Keratinocyte (primary cell): ENCODE data around the gene CCDC87. TPM values are rescaled to one million over a fixed set of nuclear protein-coding genes. Genes with fewer than 3 reads are reported as not detected.
"Not testable (repeated sequence)": the region's sequence is repeated elsewhere in the genome, so short reads cannot be mapped to it uniquely, and the experiment has no call there.

Experiments used
- DNase-seq: peaks from one replicate; pipeline ENCODE4 v3.0.0-alpha.2; 2011; ENCODE audit warnings: low read depth, missing footprints, low spot score
- FAIRE-seq: peaks from 2 replicates; lab custom pipeline; 2011; peaks lifted over from hg19 to GRCh38; lab: Jason Lieb, UNC
- H2AFZ ChIP-seq: 2 replicates; pipeline ENCODE4 v1.6.0; 2012; ENCODE audit warnings: low read length, control low read depth, inconsistent platforms; ENCODE audit not compliant: control insufficient read depth
- H3K27ac ChIP-seq: 2 replicates; pipeline ENCODE4 v1.5.1; 2011; ENCODE audit warnings: low read length; ENCODE audit not compliant: control insufficient read depth, insufficient read depth
- H3K27me3 ChIP-seq: 3 replicates; pipeline ENCODE4 v1.6.0; 2011; ENCODE audit warnings: low read length; ENCODE audit not compliant: control insufficient read depth, insufficient read depth; ENCODE audit errors: extremely low read depth
- H3K36me3 ChIP-seq, 2 experiments: 2 replicates in 1 of 2; 3 replicates in 1 of 2; pipeline ENCODE4 v1.5.1; 2011; ENCODE audit warnings: low read length in 2 of 2, mild to moderate bottlenecking in 1 of 2; ENCODE audit not compliant: control insufficient read depth in 2 of 2, insufficient read depth in 2 of 2; ENCODE audit errors: extremely low read depth in 1 of 2
- H3K4me1 ChIP-seq: 3 replicates; pipeline ENCODE4 v1.5.1; 2011; ENCODE audit warnings: low read length; ENCODE audit not compliant: control insufficient read depth, insufficient read depth; ENCODE audit errors: extremely low read depth
- H3K4me2 ChIP-seq: 3 replicates; pipeline ENCODE4 v1.6.0; 2011; ENCODE audit warnings: low read depth, low read length; ENCODE audit not compliant: control insufficient read depth, insufficient read depth; ENCODE audit errors: extremely low read depth
- H3K4me3 ChIP-seq, 3 experiments: fragments of 200-600 bp in 1 of 3; sonication (generic) in 1 of 3; 2 replicates in 2 of 3; 3 replicates in 1 of 3; pipeline ENCODE4 v1.5.1; 2011 to 2016; ENCODE audit warnings: low read length in 3 of 3, mild to moderate bottlenecking in 3 of 3, control low read depth in 2 of 3, inconsistent platforms in 1 of 3, low read depth in 1 of 3, mixed read lengths in 1 of 3, mixed run types in 1 of 3, moderate library complexity in 1 of 3; ENCODE audit not compliant: control insufficient read depth in 2 of 3, insufficient read depth in 2 of 3; ENCODE audit errors: extremely low read depth in 1 of 3
- H3K79me2 ChIP-seq: 2 replicates; pipeline ENCODE4 v1.6.0; 2012; ENCODE audit warnings: low read length; ENCODE audit not compliant: control insufficient read depth, insufficient read depth
- H3K9ac ChIP-seq: 3 replicates; pipeline ENCODE4 v1.6.0; 2011; ENCODE audit warnings: low read length; ENCODE audit not compliant: control insufficient read depth, insufficient read depth; ENCODE audit errors: extremely low read depth
- H3K9me1 ChIP-seq: 3 replicates; pipeline ENCODE4 v1.6.0; 2011; ENCODE audit warnings: low read length; ENCODE audit not compliant: control insufficient read depth, insufficient read depth; ENCODE audit errors: extremely low read depth
- H3K9me3 ChIP-seq: 2 replicates; pipeline ENCODE4 v1.5.1; 2012; ENCODE audit warnings: low read depth, low read length; ENCODE audit not compliant: control insufficient read depth
- H4K20me1 ChIP-seq: 3 replicates; pipeline ENCODE4 v1.6.0; 2011; ENCODE audit warnings: low read length; ENCODE audit not compliant: control insufficient read depth, insufficient read depth; ENCODE audit errors: extremely low read depth
- EZH2 ChIP-seq: IDR thresholded peaks from one replicate; pipeline ENCODE4 v1.6.1; 2012; ENCODE audit warnings: inconsistent platforms, mild to moderate bottlenecking, low read length, moderate library complexity
- dilution Hi-C: fragments of 300-500 bp; cut with MboI; formaldehyde crosslinking; loops from one replicate; pipeline ENCODE4 v1.7.0; 2020; ENCODE audit warnings: low sequenced_read_pairs; ENCODE audit not compliant: extremely low pct_ligation_motif_present
- polyA plus RNA-seq, 5 experiments: library from polyadenylated mRNA; depleted of rRNA in 3 of 5; stranded (reverse) in 3 of 5; stranded (forward) in 1 of 5; unstranded in 1 of 5; fragments of >200 nt; gene quantifications; 1 replicate in 1 of 5; 2 replicates in 3 of 5; 3 replicates in 1 of 5; pipeline versions ENCODE4 v1.2.1 to v1.2.3, GENCODE V29; 2011 to 2012; ENCODE audit warnings: missing spikeins in 2 of 5, low read depth in 1 of 5, low replicate concordance in 1 of 5
- TF ChIP-seq, protein P1 (sequence below), 3 experiments: IDR thresholded peaks in 1 of 3; conservative IDR thresholded peaks in 1 of 3; optimal IDR thresholded peaks in 1 of 3; 2 replicates in 2 of 3; 3 replicates in 1 of 3; pipeline versions ENCODE3 to v1.5.1; 2011; ENCODE audit warnings: low read length in 3 of 3, mild to moderate bottlenecking in 3 of 3, moderate library complexity in 2 of 3, control low read depth in 1 of 3, inconsistent platforms in 1 of 3; ENCODE audit not compliant: insufficient read depth in 2 of 3; ENCODE audit errors: extremely low read depth in 1 of 3

Gene CCDC87
- polyA plus RNA-seq, 1 donor (not counting 4 experiments of a cell fraction or from before 2014, with no cell fraction given): 0.07 TPM

DNA sequence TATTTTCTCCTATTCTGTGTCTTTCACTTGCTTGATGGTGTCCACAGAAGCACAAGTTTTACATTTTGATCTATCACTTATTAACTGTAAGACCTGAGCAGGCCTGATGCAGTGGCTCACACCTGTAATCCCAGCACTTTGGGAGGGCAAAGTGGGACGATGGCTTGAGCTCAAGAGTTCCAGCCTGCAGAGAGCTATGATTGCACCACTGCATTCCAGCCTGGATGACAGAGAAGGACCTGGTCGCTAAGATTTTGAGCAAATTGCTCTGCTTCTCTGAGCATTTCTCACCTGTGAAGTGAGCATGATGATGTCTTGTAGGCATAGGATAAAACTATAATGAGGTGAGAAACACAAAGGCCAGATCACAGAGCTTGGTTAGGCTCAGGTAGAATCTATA, 6.7 kb downstream of the CCDC87 start:
- no peak for TF ChIP-seq EZH2
- TF ChIP-seq, protein P1, sequence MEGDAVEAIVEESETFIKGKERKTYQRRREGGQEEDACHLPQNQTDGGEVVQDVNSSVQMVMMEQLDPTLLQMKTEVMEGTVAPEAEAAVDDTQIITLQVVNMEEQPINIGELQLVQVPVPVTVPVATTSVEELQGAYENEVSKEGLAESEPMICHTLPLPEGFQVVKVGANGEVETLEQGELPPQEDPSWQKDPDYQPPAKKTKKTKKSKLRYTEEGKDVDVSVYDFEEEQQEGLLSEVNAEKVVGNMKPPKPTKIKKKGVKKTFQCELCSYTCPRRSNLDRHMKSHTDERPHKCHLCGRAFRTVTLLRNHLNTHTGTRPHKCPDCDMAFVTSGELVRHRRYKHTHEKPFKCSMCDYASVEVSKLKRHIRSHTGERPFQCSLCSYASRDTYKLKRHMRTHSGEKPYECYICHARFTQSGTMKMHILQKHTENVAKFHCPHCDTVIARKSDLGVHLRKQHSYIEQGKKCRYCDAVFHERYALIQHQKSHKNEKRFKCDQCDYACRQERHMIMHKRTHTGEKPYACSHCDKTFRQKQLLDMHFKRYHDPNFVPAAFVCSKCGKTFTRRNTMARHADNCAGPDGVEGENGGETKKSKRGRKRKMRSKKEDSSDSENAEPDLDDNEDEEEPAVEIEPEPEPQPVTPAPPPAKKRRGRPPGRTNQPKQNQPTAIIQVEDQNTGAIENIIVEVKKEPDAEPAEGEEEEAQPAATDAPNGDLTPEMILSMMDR (optimal IDR thresholded peaks at IDR 0.05 in 1 of 3, IDR thresholded peaks at IDR 0.05 in 1 of 3, conservative IDR thresholded peaks at IDR 0.05 in 1 of 3; ENCODE audit: extremely low read depth in 1 of 3, insufficient read depth in 2 of 3, low read length in 3 of 3): no peak
- no peaks in the 10 kb centered on the region for H4K20me1 ChIP-seq
- H3K27me3 ChIP-seq: no peaks in the 10 kb centered on the region
- H3K4me3 ChIP-seq: no peak overlapping the region
- no peaks in the 10 kb centered on the region for H3K9me1 ChIP-seq
- DNase-seq: no peak
- H3K9me3 ChIP-seq: no peaks in the 10 kb centered on the region
- FAIRE-seq: no peak
- no peaks in the 10 kb centered on the region for H3K36me3 ChIP-seq
- H3K4me2 ChIP-seq: no peak overlapping the region
- no peak overlapping the region for H2AFZ ChIP-seq
- dilution Hi-C loops: no loop called here
- no peaks in the 10 kb centered on the region for H3K4me1 ChIP-seq
- no peak overlapping the region for H3K27ac ChIP-seq
- no peak overlapping the region for H3K9ac ChIP-seq
- H3K79me2 ChIP-seq: no peaks in the 10 kb centered on the region

DNA sequence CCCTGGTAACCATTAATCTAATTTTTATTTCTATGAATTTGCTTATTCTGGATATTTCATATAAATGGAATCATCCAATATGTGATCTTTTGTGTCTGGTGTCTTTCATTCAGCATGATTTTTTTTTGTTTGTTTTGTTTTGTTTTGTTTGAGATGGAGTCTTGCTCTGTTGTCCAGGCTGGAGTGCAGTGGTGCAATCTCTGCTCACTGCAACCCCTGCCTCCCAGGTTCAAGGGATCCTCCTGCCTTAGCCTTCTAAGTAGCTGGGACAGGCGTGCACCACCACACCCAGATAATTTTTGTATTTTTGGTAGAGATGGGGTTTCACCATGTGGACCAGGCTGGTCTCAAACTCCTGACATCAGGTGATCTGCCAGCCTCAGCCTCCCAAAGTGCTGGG, 7.4 kb downstream of the CCDC87 start:
- H3K4me1 ChIP-seq, dilution Hi-C loops, H2AFZ ChIP-seq, DNase-seq, H3K9ac ChIP-seq, H3K27me3 ChIP-seq, H3K36me3 ChIP-seq, H3K4me2 ChIP-seq, FAIRE-seq, H3K4me3 ChIP-seq, H3K9me1 ChIP-seq, H3K9me3 ChIP-seq, H4K20me1 ChIP-seq, H3K79me2 ChIP-seq, H3K27ac ChIP-seq: not testable (repeated sequence)

DNA sequence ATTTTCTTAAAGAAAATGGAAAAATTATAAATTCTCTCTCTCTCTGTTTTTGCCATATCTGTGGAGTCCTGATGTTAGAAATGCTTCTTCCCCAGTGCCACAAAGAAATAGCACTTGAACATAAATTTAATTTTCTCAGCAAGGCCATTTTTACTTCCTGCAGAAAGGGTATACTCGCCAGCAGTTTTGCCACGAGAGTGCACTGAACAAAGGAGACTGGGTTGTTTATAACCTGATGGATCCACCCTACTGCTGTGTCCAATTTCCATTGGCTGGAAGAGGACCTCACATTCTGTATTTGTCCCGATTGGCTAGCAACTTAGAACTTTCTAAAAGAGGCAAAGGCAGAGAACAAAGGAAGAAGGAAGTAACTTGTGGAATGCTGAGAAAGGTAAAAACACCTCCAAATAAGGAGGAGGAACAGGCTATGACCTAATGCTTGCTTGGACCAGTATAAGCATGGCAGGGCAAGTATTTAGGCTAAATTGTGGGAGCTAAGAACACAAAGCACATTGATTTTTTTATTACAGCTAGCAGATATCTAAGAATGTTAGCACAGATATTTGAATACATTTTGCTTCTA, 10.2 kb downstream of the CCDC87 start:
- FAIRE-seq, H3K9me3 ChIP-seq, H3K4me3 ChIP-seq, H3K4me2 ChIP-seq, H3K4me1 ChIP-seq, H3K9me1 ChIP-seq, dilution Hi-C loops, H3K27me3 ChIP-seq, H3K27ac ChIP-seq, H3K79me2 ChIP-seq, DNase-seq, H3K9ac ChIP-seq, H3K36me3 ChIP-seq, H2AFZ ChIP-seq, H4K20me1 ChIP-seq: not testable (repeated sequence)
